A549 (cell line): ENCODE measurements around the gene CTDP1. TPM values are rescaled to one million over a fixed set of nuclear protein-coding genes. Genes with fewer than 3 reads are reported as not detected.
A peak's percentile ranks its signal among the peaks of the same experiment; 100 is the strongest.
"Not testable (repeated sequence)": the region's sequence is repeated elsewhere in the genome, so short reads cannot be mapped to it uniquely, and the experiment has no call there.

Experiments
- ATAC-seq, 2 experiments: fragments of 200-7000 bp in 1 of 2; fragments of >200 bp in 1 of 2; cut with Nextera tagmentation in 1 of 2; cut with Tn5 transposase in 1 of 2; 3 replicates each; pipeline versions ENCODE4 v1.8.0 to v1.9.1; 2018 to 2020; ENCODE audit warnings: mild to moderate bottlenecking in 1 of 2, moderate library complexity in 1 of 2
- CTCF ChIA-PET: fragments of 300-600 bp; sonication (Branson Sonifier 250); formaldehyde crosslinking; extraction: SDS; loops from one replicate; lab custom pipeline; 2021; ENCODE audit warnings: antibody characterized with exemption, inconsistent platforms; lab: Yijun Ruan, JAX
- POLR2A ChIA-PET: fragments of 350-600 bp; formaldehyde crosslinking; extraction: SDS; loops from one replicate; lab custom pipeline; 2021; ENCODE audit warnings: antibody characterized with exemption, inconsistent platforms; lab: Yijun Ruan, JAX
- DNase-seq, 2 experiments: peaks; one replicate each; pipeline versions ENCODE4 v3.0.0 to v3.0.0-alpha.2; 2011 to 2016; ENCODE audit warnings: low read depth in 1 of 2, low spot score in 1 of 2
- FAIRE-seq: peaks from 2 replicates; lab custom pipeline; 2011; peaks lifted over from hg19 to GRCh38; lab: Jason Lieb, UNC
- H3K27ac ChIP-seq, 2 experiments: fragments of >200 bp; sonication (Bioruptor Twin); formaldehyde crosslinking; 3 replicates each; pipeline ENCODE4 v1.5.1; 2016 to 2017
- H3K4me1 ChIP-seq: fragments of >200 bp; sonication (Bioruptor Twin); formaldehyde crosslinking; 3 replicates; pipeline ENCODE4 v1.6.1; 2016
- H3K4me2 ChIP-seq: fragments of >200 bp; sonication (Bioruptor Twin); formaldehyde crosslinking; 3 replicates; pipeline ENCODE4 v1.6.1; 2016
- H3K4me3 ChIP-seq: fragments of >200 bp; sonication (Bioruptor Twin); formaldehyde crosslinking; 3 replicates; pipeline ENCODE4 v1.5.1; 2016
- H3K9me3 ChIP-seq: fragments of >200 bp; sonication (Bioruptor Twin); formaldehyde crosslinking; 3 replicates; pipeline ENCODE4 v1.6.1; 2016
- BCL3 ChIP-seq: fragments of >200 bp; sonication (Bioruptor Twin); formaldehyde crosslinking; IDR thresholded peaks from 3 replicates; pipeline ENCODE4 v1.6.1; 2016
- CBX8 ChIP-seq: fragments of 200-600 bp; sonication (generic); IDR thresholded peaks from 2 replicates; pipeline ENCODE4 v1.6.1; 2016
- CEBPB ChIP-seq, 2 experiments: fragments of >200 bp in 1 of 2; sonication (Bioruptor Twin) in 1 of 2; formaldehyde crosslinking in 1 of 2; IDR thresholded peaks; 2 replicates each; pipeline ENCODE4 v1.6.1; 2012 to 2016
- EHF ChIP-seq: fragments of 250-450 bp; sonication (Bioruptor Pico); IDR thresholded peaks from 2 replicates; pipeline ENCODE4 v1.5.0; 2020; ENCODE audit warnings: mild to moderate bottlenecking
- EHMT2 ChIP-seq: fragments of 200-600 bp; sonication (generic); IDR thresholded peaks from 2 replicates; pipeline ENCODE4 v1.6.1; 2016; ENCODE audit warnings: antibody characterized with exemption, low read depth, mild to moderate bottlenecking, moderate library complexity
- FOSL2 ChIP-seq, 2 experiments: fragments of 450-650 bp in 1 of 2; fragments of >200 bp in 1 of 2; sonication (Bioruptor Twin) in 1 of 2; formaldehyde crosslinking; IDR thresholded peaks; 2 replicates each; pipeline versions ENCODE4 v1.5.0 to v1.6.1; 2016 to 2020; ENCODE audit warnings: mild to moderate bottlenecking in 1 of 2, moderate library complexity in 1 of 2
- FOXS1 ChIP-seq: fragments of 250-450 bp; sonication (Bioruptor Pico); IDR thresholded peaks from 2 replicates; pipeline ENCODE4 v1.5.0; 2020; ENCODE audit warnings: mild to moderate bottlenecking, moderate library complexity
- GATA3 ChIP-seq: IDR thresholded peaks from 2 replicates; pipeline ENCODE4 v1.6.1; 2012; ENCODE audit warnings: borderline replicate concordance
- HDAC2 ChIP-seq: fragments of 200-600 bp; sonication (generic); IDR thresholded peaks from 2 replicates; pipeline ENCODE4 v1.6.1; 2016
- HOXA7 ChIP-seq: fragments of 250-450 bp; sonication (Bioruptor Pico); IDR thresholded peaks from 2 replicates; pipeline ENCODE4 v1.5.0; 2020; ENCODE audit warnings: mild to moderate bottlenecking, moderate library complexity
- HOXB5 ChIP-seq: fragments of 250-450 bp; sonication (Bioruptor Pico); IDR thresholded peaks from 2 replicates; pipeline ENCODE4 v1.5.0; 2020; ENCODE audit warnings: mild to moderate bottlenecking, moderate library complexity
- JUN ChIP-seq, 2 experiments: fragments of >200 bp; sonication (Bioruptor Twin); formaldehyde crosslinking; IDR thresholded peaks; 2 replicates in 1 of 2; 3 replicates in 1 of 2; pipeline ENCODE4 v1.6.1; 2016 to 2017
- KDM1A ChIP-seq: fragments of 200-600 bp; sonication (generic); IDR thresholded peaks from 2 replicates; pipeline ENCODE4 v1.6.1; 2016; ENCODE audit warnings: low read depth, mild to moderate bottlenecking
- KDM5A ChIP-seq: fragments of 200-600 bp; sonication (generic); IDR thresholded peaks from 2 replicates; pipeline ENCODE4 v1.6.1; 2016; ENCODE audit warnings: antibody characterized with exemption, mild to moderate bottlenecking
- MAFK ChIP-seq: fragments of 450-650 bp; IDR thresholded peaks from 2 replicates; pipeline ENCODE4 v1.6.1; 2014; ENCODE audit not compliant: partially characterized antibody
- MAX ChIP-seq: IDR thresholded peaks from 2 replicates; pipeline ENCODE4 v1.6.1; 2012
- MAZ ChIP-seq: fragments of 150-350 bp; IDR thresholded peaks from 2 replicates; pipeline ENCODE4 v1.6.1; 2014; ENCODE audit warnings: antibody characterized with exemption, low read depth, low read length, borderline replicate concordance
- NR3C1 ChIP-seq: fragments of >200 bp; sonication (Bioruptor Twin); formaldehyde crosslinking; IDR thresholded peaks from 3 replicates; pipeline ENCODE4 v1.6.1; 2017
- PBX3 ChIP-seq: IDR thresholded peaks from 2 replicates; pipeline ENCODE4 v1.6.1; 2012
- PHF8 ChIP-seq: fragments of 200-600 bp; sonication (generic); IDR thresholded peaks from 2 replicates; pipeline ENCODE4 v1.6.1; 2016; ENCODE audit warnings: low read depth, mild to moderate bottlenecking, antibody characterized with exemption, moderate library complexity, borderline replicate concordance
- RARB ChIP-seq: fragments of 250-450 bp; sonication (Bioruptor Pico); IDR thresholded peaks from 2 replicates; pipeline ENCODE4 v1.8.0; 2021; ENCODE audit warnings: mild to moderate bottlenecking, moderate library complexity
- SMC3 ChIP-seq: fragments of >200 bp; sonication (Bioruptor Twin); formaldehyde crosslinking; IDR thresholded peaks from 3 replicates; pipeline ENCODE4 v1.6.1; 2018; ENCODE audit warnings: inconsistent platforms
- SREBF2 ChIP-seq: fragments of 450-650 bp; IDR thresholded peaks from 2 replicates; pipeline ENCODE4 v1.6.1; 2014; ENCODE audit warnings: mild to moderate bottlenecking, moderate library complexity
- WGBS: methylation state at CpG from one replicate; pipeline ENCODE4 v1.1.6; 2017; ENCODE audit errors: missing lambda C conversion rate; 5-methylcytosine and 5-hydroxymethylcytosine counted together
- polyA plus RNA-seq, 4 experiments: library from polyadenylated mRNA; depleted of rRNA in 3 of 4; stranded (reverse); fragments of >200 nt; fragmentation: RNase III in 1 of 4; extraction: RNeasy Plus Mini Kit Qiagen cat#74134 plus additional on column Dnase treatment in 1 of 4; gene quantifications; 2 replicates in 3 of 4; 3 replicates in 1 of 4; pipeline ENCODE4 v1.2.3, GENCODE V29; 2011 to 2017
- TF ChIP-seq, protein P1 (sequence below): fragments of 250-450 bp; sonication (Bioruptor Pico); IDR thresholded peaks from 2 replicates; pipeline ENCODE4 v1.5.0; 2021; ENCODE audit warnings: mild to moderate bottlenecking, moderate library complexity, borderline replicate concordance

The CTDP1 gene
- polyA plus RNA-seq, 2 of the 4 experiments (the other 2 are of a cell fraction) = 6.8 to 12.1 TPM

DNA sequence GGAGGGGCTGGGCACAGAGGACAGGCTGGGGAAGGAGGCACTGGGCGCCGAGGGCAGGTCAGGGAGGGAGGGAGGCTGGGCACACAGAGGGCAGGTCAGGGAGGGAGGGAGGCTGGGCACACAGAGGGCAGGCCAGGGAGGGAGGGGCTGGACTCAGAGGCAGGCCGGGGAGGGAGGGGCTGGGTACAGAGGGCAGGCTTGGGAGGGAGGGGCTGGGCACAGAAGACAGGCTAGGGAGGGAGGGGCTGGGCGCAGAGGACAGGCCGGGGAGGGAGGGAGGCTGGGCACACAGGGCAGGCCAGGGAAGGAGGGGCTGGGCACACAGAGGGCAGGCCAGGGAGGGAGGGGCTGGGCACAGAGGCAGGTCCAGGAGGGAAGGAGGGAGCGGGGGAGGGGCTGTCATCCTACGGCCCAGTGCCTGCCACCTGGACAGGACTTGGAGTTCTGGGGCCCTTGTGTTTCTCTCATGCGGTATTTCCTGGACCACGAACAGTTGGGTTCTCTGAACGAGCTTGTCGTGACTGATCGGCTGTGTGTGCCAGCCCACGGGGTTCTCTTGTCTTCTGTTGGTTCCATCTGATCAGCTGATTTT is 71.5 kb downstream of the CTDP1 start:
- POLR2A ChIA-PET = no interaction called here
- CTCF ChIA-PET = no interaction called here
- Histone ChIP-seq H3K9me3 (no peaks in the 10 kb centered on the region), H3K27ac (no peak overlapping the region), H3K4me2 (no peak overlapping the region), H3K4me1 (no peaks in the 10 kb centered on the region), H3K4me3 (no peak overlapping the region)
- ATAC-seq (peak in 1 of 2 experiments; percentile 55; a peak in 1 of 6 replicates), DNase-seq (no peak), FAIRE-seq (no peak)
- 93% methylated on average over 7 of the region's 13 CpGs for WGBS
- no peak for TF ChIP-seq KDM1A
- TF ChIP-seq MAX = no peak
- no peak for TF ChIP-seq CEBPB (IDR thresholded peaks at IDR 0.05)
- no peak for TF ChIP-seq KDM5A
- TF ChIP-seq CBX8 = no peak
- TF ChIP-seq JUN (IDR thresholded peaks at IDR 0.05) = no peak
- TF ChIP-seq MAFK = no peak
- TF ChIP-seq SMC3 = no peak
- no peak for TF ChIP-seq HOXB5
- TF ChIP-seq GATA3 = no peak
- TF ChIP-seq PBX3 = no peak
- no peak for TF ChIP-seq SREBF2
- TF ChIP-seq MAZ = no peak

GRCh38 chr18:79751918-79752578 is 72.4 kb downstream of the CTDP1 start:
- H3K4me3 ChIP-seq, H3K4me1 ChIP-seq, CTCF ChIA-PET, POLR2A ChIA-PET, H3K4me2 ChIP-seq, H3K9me3 ChIP-seq, H3K27ac ChIP-seq, FAIRE-seq: not testable (repeated sequence)
- ATAC-seq (peak in 1 of 2 experiments; percentile 22; a peak in 2 of 6 replicates), DNase-seq (peak in 1 of 2 experiments; percentile 9)
- 94% methylated on average over 9 of the region's 20 CpGs for WGBS

- FAIRE-seq, CTCF ChIA-PET, H3K27ac ChIP-seq, H3K4me1 ChIP-seq, H3K4me3 ChIP-seq, ATAC-seq, POLR2A ChIA-PET, DNase-seq, H3K9me3 ChIP-seq, H3K4me2 ChIP-seq: not testable (repeated sequence)
- 93% methylated on average over 8 of the region's 8 CpGs for WGBS
Measured at GRCh38 chr18:79752946-79753345, 73.3 kb downstream of the CTDP1 start.

- FAIRE-seq = no peak
- ChIA-PET POLR2A (no interaction called here), CTCF (no interaction called here)
- no peak overlapping the region for H3K4me2 ChIP-seq
- TF ChIP-seq FOXS1 (CRISPR knock-in tag) = no peak
- no peak for TF ChIP-seq PHF8
- TF ChIP-seq EHF (CRISPR knock-in tag) = no peak
- TF ChIP-seq HDAC2 = no peak
- TF ChIP-seq NR3C1 = no peak
- TF ChIP-seq RARB (CRISPR knock-in tag) = no peak
- TF ChIP-seq CEBPB (IDR thresholded peaks at IDR 0.05) = no peak
- TF ChIP-seq BCL3 = no peak
- TF ChIP-seq FOSL2 (IDR thresholded peaks at IDR 0.05) = no peak
- TF ChIP-seq FOSL2 (CRISPR knock-in tag; IDR thresholded peaks at IDR 0.05) = no peak
- no peak for TF ChIP-seq HOXA7 (CRISPR knock-in tag)
- TF ChIP-seq, protein P1, sequence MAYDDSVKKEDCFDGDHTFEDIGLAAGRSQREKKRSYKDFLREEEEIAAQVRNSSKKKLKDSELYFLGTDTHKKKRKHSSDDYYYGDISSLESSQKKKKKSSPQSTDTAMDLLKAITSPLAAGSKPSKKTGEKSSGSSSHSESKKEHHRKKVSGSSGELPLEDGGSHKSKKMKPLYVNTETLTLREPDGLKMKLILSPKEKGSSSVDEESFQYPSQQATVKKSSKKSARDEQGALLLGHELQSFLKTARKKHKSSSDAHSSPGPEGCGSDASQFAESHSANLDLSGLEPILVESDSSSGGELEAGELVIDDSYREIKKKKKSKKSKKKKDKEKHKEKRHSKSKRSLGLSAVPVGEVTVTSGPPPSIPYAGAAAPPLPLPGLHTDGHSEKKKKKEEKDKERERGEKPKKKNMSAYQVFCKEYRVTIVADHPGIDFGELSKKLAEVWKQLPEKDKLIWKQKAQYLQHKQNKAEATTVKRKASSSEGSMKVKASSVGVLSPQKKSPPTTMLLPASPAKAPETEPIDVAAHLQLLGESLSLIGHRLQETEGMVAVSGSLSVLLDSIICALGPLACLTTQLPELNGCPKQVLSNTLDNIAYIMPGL (CRISPR knock-in tag) = no peak
- no peak for TF ChIP-seq EHMT2
- no peak overlapping the region for H3K4me3 ChIP-seq
- no peaks in the 10 kb centered on the region for H3K9me3 ChIP-seq
- 100% methylated on average over 9 of the region's 27 CpGs for WGBS
- H3K27ac ChIP-seq = no peak overlapping the region
- DNase-seq = no peak
- no peak for ATAC-seq
- no peaks in the 10 kb centered on the region for H3K4me1 ChIP-seq
Measured at GRCh38 chr18:79753391-79753851, 73.8 kb downstream of the CTDP1 start.
